CD4-positive, alpha-beta T cell treated with Interleukin-2 at 100 ng/mL for 4 hours (primary cell): Measurements from ENCODE around the gene NME4.

Experiments used
- DNase-seq: peaks from one replicate; pipeline ENCODE4 v3.0.0-alpha.2; 2020; ENCODE audit warnings: low spot score

NME4 gene

GRCh38 chr16:426906-427249, 29.9 kb downstream of the NME4 start:
- no peak for DNase-seq

GRCh38 chr16:427250-427649, 30.3 kb downstream of the NME4 start:
- no peak for DNase-seq

GRCh38 chr16:430904-431303, 33.9 kb downstream of the NME4 start:
- DNase-seq = no peak

- DNase-seq = no peak
Measured at GRCh38 chr16:440627-441026, 43.6 kb downstream of the NME4 start.

- no peak for DNase-seq
Measured at GRCh38 chr16:441447-441846, 44.4 kb downstream of the NME4 start.

GRCh38 chr16:442976-443375, 46.0 kb downstream of the NME4 start:
- DNase-seq = no peak

- no peak for DNase-seq
Measured at GRCh38 chr16:444027-444426, 47.0 kb downstream of the NME4 start.

GRCh38 chr16:445566-445965, 48.6 kb downstream of the NME4 start:
- DNase-seq = no peak
